Panc1 (cell line): ENCODE measurements around the gene OR4F6.

ENCODE experiments used
- CTCF ChIP-seq: fragments of 450-650 bp; IDR thresholded peaks from 2 replicates; pipeline ENCODE4 v1.5.1; 2017; ENCODE audit warnings: mild to moderate bottlenecking
- POLR2AphosphoS5 ChIP-seq: IDR thresholded peaks from 2 replicates; pipeline ENCODE4 v1.6.1; 2012; ENCODE audit warnings: mild to moderate bottlenecking, low read depth, low read length, moderate library complexity
- SIN3A ChIP-seq: IDR thresholded peaks from 2 replicates; pipeline ENCODE4 v1.6.1; 2012; ENCODE audit warnings: low read depth, mild to moderate bottlenecking, low read length, moderate library complexity, borderline replicate concordance; ENCODE audit not compliant: insufficient read depth

- TF ChIP-seq CTCF (no peak), POLR2AphosphoS5 (no peak), SIN3A (no peak)
These were observed 23.9 kb downstream of the OR4F6 start for GRCh38 chr15:101827257-101827656.
